Activated CD8-positive, alpha-beta T cell treated with anti-CD3 and anti-CD28 coated beads for 36 hours (primary cell): Measurements from ENCODE around the gene ATF7. TPM values are rescaled to one million over a fixed set of nuclear protein-coding genes. Genes with fewer than 3 reads are reported as not detected.

Experiments
- ATAC-seq: fragments of 200-7000 bp; cut with Tn5 transposase; one replicate; pipeline ENCODE4 v1.10.0; 2021; ENCODE audit warnings: mild to moderate bottlenecking, moderate library complexity
- CTCF ChIA-PET: fragments of 350-600 bp; sonication (Branson Sonifier 250); formaldehyde crosslinking; loops from one replicate; lab custom pipeline; 2021; ENCODE audit warnings: antibody characterized with exemption; lab: Charles Lee
- POLR2A ChIA-PET: fragments of 350-600 bp; sonication (Branson Sonifier 250); formaldehyde crosslinking; loops from one replicate; lab custom pipeline; 2021; ENCODE audit warnings: antibody characterized with exemption; lab: Charles Lee
- DNase-seq: peaks from one replicate; pipeline ENCODE4 v3.0.0-alpha.2; 2020
- H3K27ac Mint-ChIP-seq: one replicate; pipeline ENCODE4 v1.8.0; 2021; ENCODE audit warnings: mild to moderate bottlenecking, mixed read lengths
- H3K27me3 Mint-ChIP-seq: one replicate; pipeline ENCODE4 v1.8.0; 2021; ENCODE audit warnings: mixed read lengths
- H3K36me3 Mint-ChIP-seq: one replicate; pipeline ENCODE4 v1.8.0; 2021; ENCODE audit warnings: low read depth, mixed read lengths
- H3K4me1 Mint-ChIP-seq: one replicate; pipeline ENCODE4 v1.8.0; 2021; ENCODE audit warnings: low read depth, mixed read lengths
- H3K4me3 Mint-ChIP-seq: one replicate; pipeline ENCODE4 v1.8.0; 2021; ENCODE audit warnings: mild to moderate bottlenecking, moderate library complexity, mixed read lengths
- H3K9me3 Mint-ChIP-seq: one replicate; pipeline ENCODE4 v1.8.0; 2021; ENCODE audit warnings: mixed read lengths
- CTCF ChIP-seq: fragments of 200-600 bp; IDR thresholded peaks from one replicate; pipeline ENCODE4 v1.8.0; 2022; ENCODE audit warnings: antibody characterized with exemption, mild to moderate bottlenecking
- intact Hi-C: fragments of 100-400 bp; cut with micrococcal nuclease; formaldehyde crosslinking; loops from one replicate; pipeline ENCODE4 v1.10.0; 2022
- total RNA-seq, 2 experiments: library from RNA; stranded (reverse); gene quantifications; one replicate each; pipeline ENCODE4 v1.2.3, GENCODE V29; 2021

Gene ATF7
- total RNA-seq, 2 experiments from 2014 or later = 22.0 to 22.6 TPM

GRCh38 chr12:53604581-53604980, 21.6 kb downstream of the ATF7 start:
- ATAC-seq (no peak), DNase-seq (no peak)
- Mint-ChIP-seq H3K27ac (no peak overlapping the region), H3K9me3 (no peaks in the 10 kb centered on the region), H3K4me3 (no peak overlapping the region), H3K4me1 (peaks cover 19% of the 10 kb centered on the region), H3K27me3 (no peaks in the 10 kb centered on the region), H3K36me3 (peaks cover 4% of the 10 kb centered on the region)
- POLR2A ChIA-PET = no interaction called here
- intact Hi-C loops = no loop called here
- CTCF ChIA-PET = no interaction called here
- no peak for TF ChIP-seq CTCF

GRCh38 chr12:53603804-53604203, 22.4 kb downstream of the ATF7 start:
- Mint-ChIP-seq H3K4me1 (peaks cover 19% of the 10 kb centered on the region), H3K9me3 (no peaks in the 10 kb centered on the region), H3K27me3 (no peaks in the 10 kb centered on the region), H3K36me3 (peaks cover 6% of the 10 kb centered on the region), H3K4me3 (no peak overlapping the region), H3K27ac (no peak overlapping the region)
- TF ChIP-seq CTCF = no peak
- DNase-seq = no peak
- intact Hi-C loops = no loop called here
- ChIA-PET POLR2A (no interaction called here), CTCF (no interaction called here)
- ATAC-seq = no peak

- ATAC-seq = no peak
- CTCF ChIA-PET = no interaction called here
- Mint-ChIP-seq H3K4me1 (peaks cover 19% of the 10 kb centered on the region), H3K36me3 (peaks cover 7% of the 10 kb centered on the region), H3K27ac (no peak overlapping the region), H3K4me3 (no peak overlapping the region), H3K9me3 (no peaks in the 10 kb centered on the region), H3K27me3 (no peaks in the 10 kb centered on the region)
- TF ChIP-seq CTCF = no peak
- no peak for DNase-seq
- intact Hi-C loops = no loop called here
- POLR2A ChIA-PET = no interaction called here
These were observed 23.0 kb downstream of the ATF7 start for GRCh38 chr12:53603196-53603595.

GRCh38 chr12:53602176-53602864, 23.9 kb downstream of the ATF7 start:
- POLR2A ChIA-PET = no interaction called here
- no peaks in the 10 kb centered on the region for H3K27me3 Mint-ChIP-seq
- intact Hi-C loops = no loop called here
- H3K4me3 Mint-ChIP-seq = no peak overlapping the region
- TF ChIP-seq CTCF = no peak
- H3K9me3 Mint-ChIP-seq = no peaks in the 10 kb centered on the region
- H3K4me1 Mint-ChIP-seq = peaks cover 19% of the 10 kb centered on the region
- H3K36me3 Mint-ChIP-seq = peaks cover 6% of the 10 kb centered on the region
- CTCF ChIA-PET = no interaction called here
- ATAC-seq (no peak), DNase-seq (no peak)
- H3K27ac Mint-ChIP-seq = no peak overlapping the region

- Mint-ChIP-seq H3K4me1 (peaks cover 19% of the 10 kb centered on the region), H3K9me3 (no peaks in the 10 kb centered on the region), H3K27ac (no peak overlapping the region), H3K27me3 (no peaks in the 10 kb centered on the region), H3K4me3 (no peak overlapping the region), H3K36me3 (peaks cover 4% of the 10 kb centered on the region)
- ChIA-PET CTCF (no interaction called here), POLR2A (interaction anchor here (1.3 kb wide), 1 partner anchor 10 kb away, joined by 3 read pairs; no protein-coding TSS in a partner anchor)
- no peak for TF ChIP-seq CTCF
- ATAC-seq = no peak
- no peak for DNase-seq
- intact Hi-C loops = no loop called here
These were observed 24.8 kb downstream of the ATF7 start for GRCh38 chr12:53601296-53601847.
